ENCODE measurements around the gene MICU1. TPM values are rescaled to one million over a fixed set of nuclear protein-coding genes. Genes with fewer than 3 reads are reported as not detected.
"Not testable (repeated sequence)": the region's sequence is repeated elsewhere in the genome, so short reads cannot be mapped to it uniquely, and the experiment has no call there.

The MICU1 gene
- total RNA-seq, 1 donor from 2014 or later: 30.4 TPM

DNA sequence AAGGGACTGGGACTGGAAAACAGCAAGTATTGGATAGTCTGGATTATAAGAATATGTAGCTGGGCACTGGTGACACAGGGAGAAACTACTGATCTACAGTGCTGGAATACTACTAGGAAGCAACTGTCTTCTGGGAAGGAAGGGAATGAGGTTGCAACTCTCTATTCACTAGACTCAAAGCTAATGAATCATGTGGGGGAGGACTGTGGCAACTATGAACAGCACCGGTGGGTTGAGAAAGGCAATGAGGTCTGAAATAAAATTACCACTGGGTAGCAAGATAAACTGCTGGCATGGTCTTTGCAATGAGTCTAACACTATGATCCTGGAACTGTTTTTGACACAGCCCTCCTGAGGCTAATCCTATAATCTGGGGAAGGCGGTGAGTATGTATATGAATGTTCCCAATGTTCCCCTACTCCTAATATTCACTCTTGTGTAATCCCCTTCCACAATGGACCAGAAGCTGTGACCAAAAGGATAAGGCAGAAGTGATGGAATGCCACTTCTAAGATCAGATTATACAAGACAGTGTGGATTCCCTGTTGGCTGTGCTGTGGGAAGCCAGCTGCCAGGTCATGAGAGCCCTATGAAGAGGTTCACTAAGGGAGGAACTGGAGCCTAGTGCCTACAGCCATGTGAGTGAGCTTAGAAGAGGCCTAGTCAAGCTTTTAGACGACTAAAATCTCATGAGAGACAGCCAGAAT, 169.8 kb downstream of the MICU1 start:
- DNase-seq (ENCODE audit: low read depth in 2 of 2): no peak

DNA sequence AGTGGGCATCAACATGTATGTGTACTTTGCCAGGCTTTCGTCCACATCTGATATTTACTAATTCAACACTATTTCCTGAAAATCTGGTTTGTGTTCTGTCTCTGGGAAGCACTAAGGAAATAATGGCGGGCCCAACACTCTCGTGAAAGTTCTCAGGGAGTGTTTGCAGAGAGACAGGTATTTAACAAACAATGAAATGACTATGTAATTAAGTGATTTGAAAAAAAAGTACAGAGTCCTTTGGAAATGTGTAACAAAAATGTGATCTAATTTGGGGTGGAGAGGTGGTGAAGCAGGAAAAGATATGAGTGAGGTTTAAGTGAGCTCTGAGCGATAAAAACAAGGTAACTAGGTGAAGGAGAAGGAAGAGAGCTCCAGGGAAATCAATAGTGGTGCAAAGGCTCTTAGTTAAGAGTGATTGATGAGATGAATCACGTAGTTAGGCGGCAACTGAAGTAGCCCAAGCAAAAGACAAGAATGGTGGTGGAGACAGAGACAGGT, 175.9 kb downstream of the MICU1 start:
- no peak for DNase-seq (ENCODE audit: low read depth in 2 of 2)

DNA sequence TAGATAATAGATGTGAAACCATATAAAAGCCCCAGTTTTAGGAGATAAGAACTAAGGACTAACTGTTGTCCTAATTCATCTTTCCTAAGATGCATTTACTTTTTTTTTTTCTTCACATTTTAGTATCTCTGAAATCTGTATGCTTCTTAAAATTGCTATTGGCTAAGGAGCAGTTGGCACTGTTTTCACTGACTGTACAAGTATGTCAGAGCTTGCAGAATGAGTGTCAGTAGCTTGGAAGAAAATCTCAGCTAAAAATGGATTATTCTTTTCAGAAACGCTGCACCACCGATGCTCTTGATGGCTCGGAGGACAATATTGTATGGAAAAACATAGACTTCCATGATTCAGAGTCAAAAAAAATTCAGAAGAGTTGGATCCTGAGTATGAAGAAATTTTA, 180.0 kb downstream of the MICU1 start:
- DNase-seq (ENCODE audit: low read depth in 2 of 2): no peak

DNA sequence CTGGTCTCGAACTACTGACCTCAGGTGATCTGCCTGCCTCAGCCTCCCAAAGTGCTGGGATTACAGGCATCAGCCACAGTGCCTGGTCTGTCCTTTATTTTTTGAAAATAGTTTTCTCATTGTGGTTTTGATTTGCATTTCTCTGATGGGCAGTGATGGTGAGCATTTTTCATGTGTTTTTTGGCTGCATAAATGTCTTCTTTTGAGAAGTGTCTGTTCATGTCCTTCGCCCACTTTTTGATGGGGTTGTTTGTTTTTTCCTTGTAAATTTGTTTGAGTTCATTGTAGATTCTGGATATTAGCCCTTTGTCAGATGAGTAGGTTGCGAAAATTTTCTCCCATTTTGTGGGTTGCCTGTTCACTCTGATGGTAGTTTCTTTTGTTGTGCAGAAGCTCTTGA, 182.9 kb downstream of the MICU1 start:
- DNase-seq (ENCODE audit: low read depth in 2 of 2): not testable (repeated sequence)

DNA sequence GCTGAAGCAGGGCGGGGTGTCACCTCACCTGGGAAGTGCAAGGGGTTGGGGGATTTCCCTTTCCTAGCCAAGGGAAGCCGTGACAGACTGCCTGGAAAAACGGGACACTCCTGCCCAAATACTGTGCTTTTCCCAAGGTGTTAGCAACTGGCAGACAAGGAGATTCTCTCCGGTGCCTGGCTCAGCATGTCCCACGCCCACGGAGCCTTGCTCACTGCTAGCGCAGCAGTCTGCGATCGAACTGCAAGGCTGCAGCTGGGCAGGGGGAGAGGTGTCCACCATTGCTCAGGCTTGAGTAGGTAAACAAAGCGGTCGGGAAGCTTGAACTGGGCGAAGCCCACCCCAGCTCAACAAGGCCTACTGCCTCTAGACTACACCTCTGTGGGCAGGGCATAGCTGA, 190.3 kb downstream of the MICU1 start:
- no peak for DNase-seq (ENCODE audit: low read depth in 2 of 2)

DNA sequence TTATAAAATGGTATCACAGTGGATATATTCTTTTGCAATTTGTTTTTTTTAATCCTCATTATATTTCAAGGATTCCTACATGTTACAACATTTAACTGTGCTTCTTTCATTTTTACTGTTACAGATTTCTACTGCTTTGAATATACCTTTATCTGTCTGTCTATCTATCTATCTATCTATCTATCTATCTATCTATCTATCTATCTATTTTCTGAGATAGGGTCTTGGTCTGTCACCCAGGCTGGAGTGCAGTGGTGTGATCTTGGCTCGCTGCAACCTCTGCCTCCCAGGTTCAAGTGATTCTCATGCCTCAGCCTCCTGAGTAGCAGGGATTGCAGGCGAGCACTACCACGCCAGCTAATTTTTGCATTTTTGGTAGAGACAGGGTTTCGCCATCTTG, 194.9 kb downstream of the MICU1 start:
- DNase-seq (ENCODE audit: low read depth in 2 of 2): not testable (repeated sequence)

DNA sequence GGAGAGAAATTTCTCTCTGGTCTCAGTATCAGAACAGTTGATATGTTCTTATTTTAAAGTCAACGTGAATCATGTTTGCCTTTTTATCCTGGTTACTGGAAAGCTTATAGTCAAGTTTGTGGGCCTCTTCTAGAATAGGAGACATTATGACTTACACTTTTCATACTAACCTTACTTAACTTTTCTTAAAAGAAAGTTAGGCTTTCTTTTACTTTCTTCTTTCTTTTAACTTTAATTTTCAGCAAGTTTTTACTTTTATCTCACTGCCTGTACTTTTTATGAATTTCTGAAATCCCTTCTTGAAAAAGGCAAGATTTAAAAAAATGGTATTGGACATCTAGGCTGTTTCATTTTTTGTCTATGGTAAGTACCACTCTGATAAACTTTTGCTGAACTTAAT, 195.9 kb downstream of the MICU1 start:
- no peak for DNase-seq (ENCODE audit: low read depth in 2 of 2)

DNA sequence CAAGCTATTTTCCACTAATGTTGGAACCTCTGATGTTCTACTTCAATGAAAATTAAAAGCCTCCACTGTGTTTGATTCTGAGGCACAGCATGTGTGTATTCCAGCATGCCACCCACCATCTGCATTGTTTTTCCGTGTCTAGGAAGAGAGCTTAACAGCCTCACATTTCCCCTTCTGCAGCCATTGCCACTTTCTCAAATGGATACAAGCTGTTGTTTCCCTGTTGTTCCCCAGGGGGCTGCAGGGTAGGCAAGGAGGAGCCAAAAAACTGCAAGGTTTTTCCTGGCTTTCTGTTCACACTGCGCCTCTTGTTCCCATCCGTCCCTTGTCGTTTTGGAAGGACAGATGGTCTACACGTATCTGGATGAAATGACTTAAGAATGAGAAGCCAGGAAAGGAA, 198.9 kb downstream of the MICU1 start:
- no peak for DNase-seq (ENCODE audit: low read depth in 2 of 2)

DNA sequence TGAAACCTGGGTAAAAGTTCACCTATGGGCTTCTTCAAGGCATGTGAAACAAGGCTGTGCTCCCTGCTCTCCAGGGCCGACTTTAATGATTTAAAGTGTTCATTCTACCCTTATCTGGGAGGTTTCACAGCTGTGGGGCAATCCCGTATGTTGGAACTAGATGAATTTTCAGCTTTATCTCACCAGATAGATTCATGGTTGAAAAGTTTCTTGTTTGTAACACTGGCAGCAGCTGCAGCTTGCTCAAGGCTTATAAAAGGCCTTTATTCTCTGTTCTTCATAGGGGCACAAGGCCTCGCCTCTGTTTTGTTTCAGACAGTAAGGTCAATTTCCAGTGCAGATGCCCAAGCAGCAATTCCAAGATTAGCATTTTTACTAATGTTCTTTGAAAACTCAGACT, 200.7 kb downstream of the MICU1 start:
- DNase-seq (ENCODE audit: low read depth in 2 of 2): no peak

DNA sequence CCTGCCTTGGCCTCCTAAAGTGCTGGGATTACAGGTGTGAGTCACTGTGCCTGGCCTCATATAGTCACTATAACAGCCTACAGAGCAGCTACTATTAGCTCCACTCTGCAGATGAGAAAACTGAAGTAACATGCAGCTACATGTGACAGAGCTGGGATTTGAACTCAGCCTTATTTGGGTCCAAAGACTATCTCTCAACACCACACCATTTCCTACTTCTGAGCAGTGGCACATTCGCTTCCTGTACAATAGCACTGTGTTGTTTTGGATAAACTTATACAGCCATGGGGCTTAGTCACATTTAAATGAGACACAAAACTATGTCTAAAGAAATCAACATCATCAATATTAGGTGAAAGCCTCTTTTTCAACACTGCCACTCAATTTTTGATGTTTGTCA, 201.3 kb downstream of the MICU1 start:
- DNase-seq (ENCODE audit: low read depth in 2 of 2): peak; percentile 23 to 49

DNA sequence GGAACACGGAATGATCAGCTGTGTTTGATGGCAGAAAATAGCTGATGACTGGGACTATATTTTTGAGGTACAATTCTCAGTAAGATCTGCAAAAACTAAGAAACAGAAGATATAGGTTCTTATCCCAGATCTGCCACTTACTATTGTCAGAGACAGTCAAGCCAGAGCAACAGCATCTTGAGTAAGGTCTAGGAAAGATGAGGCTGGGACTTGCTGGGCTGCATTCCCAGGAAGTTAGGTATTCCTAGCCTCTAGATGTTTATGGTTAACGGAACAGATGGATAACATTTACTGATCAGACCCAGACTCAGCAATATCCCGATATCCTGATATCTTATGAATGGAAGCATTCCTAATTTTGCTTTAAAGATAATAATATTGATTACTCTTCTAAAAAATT, 202.5 kb downstream of the MICU1 start:
- no peak for DNase-seq (ENCODE audit: low read depth in 2 of 2)

DNA sequence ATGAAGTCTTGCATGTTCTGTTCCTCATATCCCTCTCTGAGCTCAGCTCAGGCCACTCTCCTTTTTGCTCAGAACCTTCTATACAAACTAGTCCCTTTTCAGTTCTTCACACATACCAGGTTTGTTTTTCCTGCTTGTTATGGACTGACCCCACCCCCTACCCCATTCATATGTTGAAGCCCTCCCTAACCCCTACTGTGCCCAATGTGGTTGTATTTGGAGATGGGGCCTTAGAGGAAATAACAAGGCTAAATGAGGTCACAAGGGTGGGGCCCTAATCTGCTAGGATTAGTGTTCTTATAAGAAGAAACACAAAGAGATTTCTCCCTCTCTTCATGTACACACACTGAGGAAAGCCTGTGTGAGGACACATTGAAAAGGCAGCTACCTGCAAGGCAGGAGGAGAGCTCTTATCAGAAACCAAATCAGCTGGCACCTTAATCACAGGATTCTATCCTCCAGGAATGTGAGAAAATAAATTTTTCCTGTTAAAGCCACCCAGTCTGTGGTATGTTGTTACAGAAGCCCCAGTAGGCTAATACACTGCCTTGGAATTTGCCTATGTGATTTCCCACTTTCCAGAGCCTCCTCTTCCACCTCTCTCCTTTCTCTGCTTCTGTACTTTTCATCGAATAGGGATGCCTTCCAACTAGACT, 203.9 kb downstream of the MICU1 start:
- DNase-seq (ENCODE audit: low read depth in 2 of 2): no peak

DNA sequence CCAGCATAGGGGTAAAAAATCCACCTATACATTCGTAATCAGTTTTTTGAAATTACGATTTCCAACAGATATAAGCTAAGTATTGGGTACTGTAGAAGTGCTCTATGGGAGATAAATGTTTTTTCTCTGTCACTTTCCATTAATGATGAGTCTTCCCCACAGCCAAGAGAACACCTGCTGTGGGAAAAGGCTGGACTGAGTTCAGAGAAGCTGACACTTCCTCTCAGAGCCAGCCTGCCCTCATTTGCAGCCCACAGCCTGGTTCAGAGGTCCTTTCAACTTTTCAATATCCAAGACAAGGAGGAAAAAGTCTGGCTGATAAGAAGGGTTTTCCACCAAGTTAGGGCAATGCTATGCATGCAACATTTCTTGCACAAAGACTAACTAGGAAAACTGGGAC, 206.6 kb downstream of the MICU1 start:
- DNase-seq (ENCODE audit: low read depth in 2 of 2): no peak

DNA sequence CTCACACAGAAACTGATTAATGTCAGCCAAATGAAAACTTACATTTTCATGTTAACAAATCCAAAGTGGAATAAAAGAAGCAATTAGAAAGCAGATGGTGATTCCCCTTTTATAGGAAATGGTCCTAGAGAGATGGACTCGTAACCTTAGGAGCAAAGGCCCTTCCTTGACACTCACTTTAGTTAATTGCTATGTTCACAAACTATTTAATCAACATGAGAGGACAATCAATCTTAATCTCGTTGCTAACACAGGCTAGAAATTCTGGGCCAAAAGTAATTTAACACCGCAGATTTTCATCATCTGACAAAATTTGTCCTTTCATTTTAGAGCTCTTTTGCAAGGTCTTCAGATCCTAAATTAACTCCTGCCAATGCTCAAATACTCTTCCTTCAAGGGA, 207.2 kb downstream of the MICU1 start:
- no peak for DNase-seq (ENCODE audit: low read depth in 2 of 2)

DNA sequence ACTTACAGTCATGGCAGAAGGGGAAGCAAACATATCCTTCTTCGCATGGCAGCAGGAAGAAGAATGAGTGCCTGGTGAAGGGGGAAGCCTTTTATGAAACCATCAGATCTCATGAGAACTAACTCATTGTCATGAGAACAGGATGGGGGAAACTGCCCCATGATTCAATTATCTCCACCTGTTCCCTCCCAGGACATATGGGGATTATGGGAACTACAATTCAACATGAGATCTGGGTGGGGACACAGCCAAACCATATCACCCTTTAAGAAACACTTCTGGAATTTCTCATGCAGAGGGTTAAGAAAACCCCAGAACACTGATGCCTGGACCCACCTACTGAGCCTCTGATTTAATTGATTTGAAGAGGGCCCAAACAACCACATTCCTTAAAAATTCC, 207.9 kb downstream of the MICU1 start:
- no peak for DNase-seq (ENCODE audit: low read depth in 2 of 2)

DNA sequence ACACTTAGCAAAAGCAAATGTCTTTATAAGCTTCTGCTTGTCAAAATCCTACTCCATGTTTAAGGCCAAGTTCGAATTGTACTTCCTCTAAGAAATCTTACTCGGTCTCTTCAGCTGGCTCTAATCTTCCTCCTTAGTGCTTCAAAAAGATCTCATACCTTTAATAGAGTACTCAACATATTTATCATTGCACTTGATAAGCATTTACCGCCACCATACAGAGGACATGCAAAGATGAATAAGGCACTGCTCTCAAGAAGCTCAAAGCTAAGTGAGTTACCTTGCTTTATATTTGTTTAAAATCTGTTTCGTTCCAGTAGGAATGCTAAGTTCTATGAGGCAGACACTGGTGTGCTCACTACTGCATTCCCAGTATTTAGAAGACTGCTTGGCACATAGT, 209.2 kb downstream of the MICU1 start:
- DNase-seq (ENCODE audit: low read depth in 2 of 2): no peak

DNA sequence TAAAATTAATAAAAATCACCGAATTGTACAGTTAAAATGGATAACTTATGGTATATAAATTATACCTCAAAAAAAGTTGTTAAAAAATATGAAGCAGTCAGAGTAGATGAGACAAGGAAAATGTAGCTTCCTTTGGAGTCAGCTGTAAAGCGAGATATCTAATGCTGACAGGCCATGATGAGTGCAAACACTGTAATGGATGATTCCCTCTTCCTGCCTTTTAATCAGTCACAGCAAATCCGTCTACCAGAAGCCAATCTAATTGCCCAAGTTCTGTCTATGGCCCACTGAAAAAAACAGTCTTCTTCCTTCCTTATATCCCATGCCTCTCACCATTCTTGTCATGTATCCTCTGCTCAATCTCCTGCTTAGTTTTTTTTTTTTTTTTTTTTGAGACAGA, 211.2 kb downstream of the MICU1 start:
- DNase-seq (ENCODE audit: low read depth in 2 of 2): peak in 1 of 2 donors; percentile 3

DNA sequence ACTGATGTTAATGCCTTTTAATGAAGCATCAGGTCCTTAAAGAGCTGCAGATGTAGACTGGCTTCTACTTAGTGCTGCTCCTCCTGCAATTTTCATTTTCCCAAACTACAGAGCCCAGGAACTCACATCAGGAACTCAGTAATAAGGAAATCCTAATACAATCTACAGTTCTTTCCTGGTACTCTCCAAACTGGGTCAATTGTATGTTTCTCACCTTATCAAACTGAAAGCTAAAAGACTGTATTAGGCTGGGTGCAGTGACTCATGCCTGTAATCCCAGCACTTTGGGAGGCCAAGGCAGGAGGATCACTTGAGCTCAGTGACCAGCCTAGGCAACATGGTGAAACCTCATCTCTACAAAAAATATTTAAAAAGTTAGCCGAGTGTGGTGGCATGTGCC, 216.7 kb downstream of the MICU1 start:
- no peak for DNase-seq (ENCODE audit: low read depth in 2 of 2)

DNA sequence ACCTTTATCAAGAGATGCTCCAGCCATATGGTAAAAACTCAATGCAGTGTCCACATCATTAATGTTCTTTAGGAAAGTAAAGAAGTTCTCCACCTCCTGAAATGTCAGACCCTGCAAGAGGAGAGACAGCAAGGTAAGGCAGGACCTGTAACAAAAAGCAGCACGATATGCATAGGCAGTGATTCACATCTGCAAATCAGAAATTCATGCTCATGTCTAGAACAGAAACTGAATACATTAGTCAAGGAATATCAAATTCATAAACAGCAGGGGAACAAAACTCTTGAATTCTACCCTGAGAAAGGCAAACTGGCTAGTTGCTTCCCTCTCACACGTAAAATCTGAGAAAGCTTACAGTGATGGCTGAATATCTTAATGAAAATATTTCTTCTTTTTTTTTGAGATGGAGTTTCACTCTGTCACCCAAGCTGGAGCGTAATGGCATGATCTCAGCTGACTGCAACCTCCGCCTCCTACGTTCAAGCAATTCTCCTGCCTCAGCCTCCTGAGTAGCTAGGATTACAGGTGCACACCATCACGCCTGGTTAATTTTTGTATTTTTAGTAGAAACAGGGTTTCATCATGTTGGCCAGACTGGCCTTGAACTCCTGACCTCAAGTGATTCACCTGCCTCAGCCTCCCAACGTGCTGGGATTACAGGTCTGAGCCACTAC, 217.8 kb downstream of the MICU1 start:
- no peak for DNase-seq (ENCODE audit: low read depth in 2 of 2)

DNA sequence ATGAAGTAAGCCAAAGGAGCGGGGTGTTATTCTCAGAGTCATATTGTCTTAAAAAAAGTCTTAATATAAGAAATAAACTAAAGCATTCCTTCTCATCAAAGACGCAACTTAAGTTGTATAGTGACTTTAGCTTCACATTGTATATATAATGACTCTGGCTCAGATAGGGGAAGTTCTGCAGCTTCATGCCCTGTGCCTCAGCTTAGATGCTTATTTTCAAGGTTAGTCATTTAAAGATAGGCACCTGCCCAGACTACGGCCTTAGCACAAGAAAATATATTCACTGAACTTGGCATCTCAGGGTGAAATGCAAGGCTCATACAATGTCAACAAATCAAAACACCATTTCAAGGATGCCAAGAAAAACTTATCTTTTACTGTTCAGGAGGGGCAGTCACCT, 218.4 kb downstream of the MICU1 start:
- DNase-seq (ENCODE audit: low read depth in 2 of 2): no peak

DNA sequence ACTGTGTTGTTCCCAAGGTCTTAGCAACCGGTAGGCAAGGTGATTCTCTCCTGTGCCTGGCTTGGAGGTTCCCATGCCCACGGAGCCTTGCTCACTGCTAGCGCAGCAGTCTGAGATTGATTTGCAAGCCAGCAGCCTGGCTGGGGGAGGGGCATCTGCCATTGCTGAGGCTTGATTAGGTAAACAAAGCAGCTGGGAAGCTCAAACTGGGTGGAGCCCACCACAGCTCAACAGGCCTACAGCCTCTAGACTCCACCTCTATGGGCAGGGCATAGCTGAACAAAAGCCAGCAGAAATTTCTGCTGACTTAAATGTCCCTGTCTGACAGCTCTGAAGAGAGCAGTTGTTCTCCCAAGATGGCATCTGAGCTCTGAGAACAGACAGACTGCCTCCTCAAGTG, 230.3 kb downstream of the MICU1 start:
- not testable (repeated sequence) for DNase-seq (ENCODE audit: low read depth in 2 of 2)

DNA sequence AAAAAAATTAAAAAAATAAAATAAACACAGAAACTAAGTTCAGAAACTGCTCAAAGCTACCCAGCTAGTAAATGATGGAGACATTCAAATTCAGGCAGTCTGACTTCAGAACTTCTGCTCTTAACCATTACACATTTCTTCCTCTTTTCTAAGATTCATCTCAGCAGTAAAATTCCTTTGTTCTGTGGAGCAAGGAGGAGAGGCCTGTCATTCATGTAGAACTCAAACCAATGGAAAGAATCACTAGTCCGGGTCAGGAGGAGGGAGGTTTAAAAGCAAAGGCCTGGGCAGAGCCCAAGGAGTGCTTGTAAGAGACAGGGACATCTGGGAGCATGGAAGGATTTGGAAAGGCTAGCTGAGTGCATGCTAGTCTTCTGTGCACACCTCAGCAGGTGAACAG, 233.3 kb downstream of the MICU1 start:
- DNase-seq (ENCODE audit: low read depth in 2 of 2): no peak

DNA sequence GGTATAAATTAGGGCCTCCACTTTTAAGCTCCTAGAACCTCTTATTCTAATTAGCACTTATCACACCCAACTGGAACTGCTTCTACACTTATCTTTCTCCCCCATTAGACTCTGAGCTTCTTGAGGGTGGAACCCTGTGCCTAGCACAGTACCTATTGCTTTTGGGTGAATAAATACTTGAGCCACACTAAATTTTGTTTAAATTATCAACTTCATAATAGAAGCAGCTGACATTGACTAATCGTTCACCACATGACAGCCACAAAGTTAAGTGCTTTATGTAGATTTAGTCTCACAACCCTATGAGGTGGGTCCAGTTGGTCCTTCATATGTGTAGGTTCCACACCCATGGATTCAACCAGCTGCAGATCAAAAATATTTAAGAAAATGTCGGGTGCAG, 235.1 kb downstream of the MICU1 start:
- DNase-seq (ENCODE audit: low read depth in 2 of 2): no peak
